GM21526 (cell line): Measurements from ENCODE around the gene AMMECR1.

ENCODE experiments used
- ATAC-seq: cut with Tn5 transposase; IDR thresholded peaks from one replicate; pipeline ENCODE4 v1.9.1; 2021; ENCODE audit warnings: moderate library complexity; ENCODE audit not compliant: unreplicated experiment, low FRiP score

Gene AMMECR1

GRCh38 chrX:110214684-110215083, 103.2 kb downstream of the AMMECR1 start:
- no peak for ATAC-seq

DNA sequence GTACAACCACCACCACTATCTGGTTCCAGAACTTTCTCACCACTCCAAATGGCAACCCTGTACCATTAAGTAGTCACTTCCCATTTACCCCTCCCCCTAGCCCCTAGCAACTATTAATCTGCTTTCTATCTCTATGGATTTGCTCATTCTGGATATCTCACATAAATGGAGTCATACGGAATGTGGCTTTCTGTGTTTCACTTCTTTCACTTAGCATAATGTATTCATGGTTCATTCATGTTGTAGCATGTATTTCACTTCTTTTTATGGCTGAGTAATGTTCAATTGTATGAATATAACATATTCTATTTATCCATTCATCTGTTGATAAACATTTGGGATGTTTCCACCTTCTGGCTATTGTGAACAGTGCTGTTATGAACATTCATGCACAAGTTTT, 104.7 kb downstream of the AMMECR1 start:
- ATAC-seq, result no peak

- no peak for ATAC-seq
Measured at GRCh38 chrX:110212299-110212698, 105.6 kb downstream of the AMMECR1 start.

DNA sequence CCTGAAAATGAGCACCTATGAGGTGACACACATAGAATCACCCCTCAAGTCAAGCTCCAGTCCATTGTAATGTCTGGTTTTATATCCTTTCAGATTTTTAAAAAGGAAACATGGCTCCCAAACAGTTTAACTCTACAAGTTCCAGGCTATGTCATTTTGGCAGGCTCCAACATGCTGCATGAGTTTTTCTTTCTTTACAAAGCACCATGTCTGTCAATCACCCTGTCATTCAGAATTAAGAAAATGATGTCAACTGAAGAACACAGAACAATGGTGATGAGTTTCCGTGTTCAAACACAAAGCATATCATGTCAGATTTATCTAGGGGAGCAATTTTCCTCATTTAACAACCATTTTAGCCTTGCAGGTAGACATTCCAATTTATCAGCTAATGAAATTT, 106.5 kb downstream of the AMMECR1 start:
- no peak for ATAC-seq

DNA sequence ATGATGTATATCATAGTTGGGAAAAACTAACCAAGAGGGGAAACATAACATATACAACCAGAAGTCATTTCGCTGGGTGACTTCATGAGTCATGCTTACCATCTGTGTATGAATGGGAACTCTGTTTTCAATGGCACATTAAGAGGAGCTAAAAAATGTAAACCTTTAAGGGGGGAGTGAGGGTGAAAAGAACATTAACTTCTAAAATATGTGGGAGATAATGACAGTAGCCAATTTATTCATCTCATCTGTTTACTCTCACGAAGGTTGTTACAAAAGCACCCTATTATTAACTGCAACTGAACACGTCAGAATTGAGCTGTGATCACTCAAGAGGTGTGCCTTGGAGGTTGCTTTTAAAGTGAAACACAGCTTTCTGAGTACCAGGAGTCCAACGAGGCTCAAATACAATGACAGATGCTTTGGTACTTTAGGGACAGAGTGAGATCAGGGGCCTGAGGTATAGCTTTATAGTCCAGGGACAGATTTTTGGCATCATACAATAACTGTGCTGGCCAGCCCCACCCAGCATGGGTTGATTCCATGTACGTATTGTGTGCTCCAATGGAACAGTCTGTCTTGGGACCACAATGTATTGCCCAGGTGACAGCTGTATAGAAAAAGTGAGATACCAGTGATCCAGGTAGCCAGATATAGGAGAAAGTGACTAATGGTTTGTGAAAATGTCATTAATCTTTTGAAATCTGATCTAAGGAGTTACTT, 107.3 kb downstream of the AMMECR1 start:
- no peak for ATAC-seq

DNA sequence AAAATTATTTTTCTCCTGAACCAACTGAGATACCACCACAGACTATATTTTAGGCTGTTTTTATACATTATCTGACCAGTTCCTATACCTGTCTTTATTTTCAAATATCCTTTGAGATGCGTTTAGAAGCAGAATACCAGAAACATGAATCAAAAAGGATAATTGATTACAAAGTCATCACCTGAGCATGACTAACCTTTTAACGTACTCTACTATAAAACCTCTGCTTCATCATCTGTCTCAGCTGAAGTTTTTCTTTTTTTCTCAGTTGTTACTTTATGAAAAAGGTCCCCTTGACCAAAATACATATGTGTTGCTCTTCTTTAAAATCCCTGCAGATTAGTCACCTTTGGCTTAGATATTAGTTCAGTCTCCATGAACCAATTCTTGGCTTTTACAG, 109.8 kb downstream of the AMMECR1 start:
- ATAC-seq, result no peak

DNA sequence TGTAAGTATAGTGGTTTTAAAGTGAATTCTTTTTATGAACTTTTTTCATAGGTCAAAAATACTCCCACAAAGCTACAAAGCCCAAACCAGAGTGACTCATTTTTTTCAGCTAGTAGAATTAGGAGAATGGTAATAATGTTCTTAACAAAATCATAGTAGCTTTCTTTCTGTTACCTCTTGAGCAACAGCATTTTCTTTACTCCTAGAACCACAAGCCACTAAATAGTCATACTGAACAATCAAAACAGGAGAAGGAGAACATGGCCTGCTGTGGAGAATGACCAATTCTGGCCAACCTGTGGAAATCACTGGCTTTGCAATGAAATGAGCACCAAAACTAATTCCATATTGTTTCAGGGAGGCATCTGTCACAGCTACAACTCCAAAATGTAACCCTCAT, 112.9 kb downstream of the AMMECR1 start:
- ATAC-seq, result no peak

DNA sequence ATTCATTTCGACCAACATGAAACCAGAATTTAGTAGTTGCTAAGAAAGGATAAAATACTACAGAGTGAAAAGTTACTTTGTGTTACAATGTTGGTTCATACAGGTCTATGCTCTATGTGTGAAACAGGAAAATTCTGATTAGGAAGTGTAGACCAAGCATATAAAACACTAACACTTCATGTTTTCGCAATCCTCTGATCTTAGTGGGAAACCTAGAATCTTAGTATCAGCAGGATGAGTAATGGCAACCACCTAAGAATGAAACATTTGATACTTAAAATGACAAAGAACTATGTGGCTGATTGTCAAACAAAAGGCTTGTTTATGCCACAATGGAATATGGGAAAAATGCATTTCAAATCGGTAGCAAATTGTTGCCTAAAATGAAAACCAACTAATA, 116.1 kb downstream of the AMMECR1 start:
- ATAC-seq, result no peak

DNA sequence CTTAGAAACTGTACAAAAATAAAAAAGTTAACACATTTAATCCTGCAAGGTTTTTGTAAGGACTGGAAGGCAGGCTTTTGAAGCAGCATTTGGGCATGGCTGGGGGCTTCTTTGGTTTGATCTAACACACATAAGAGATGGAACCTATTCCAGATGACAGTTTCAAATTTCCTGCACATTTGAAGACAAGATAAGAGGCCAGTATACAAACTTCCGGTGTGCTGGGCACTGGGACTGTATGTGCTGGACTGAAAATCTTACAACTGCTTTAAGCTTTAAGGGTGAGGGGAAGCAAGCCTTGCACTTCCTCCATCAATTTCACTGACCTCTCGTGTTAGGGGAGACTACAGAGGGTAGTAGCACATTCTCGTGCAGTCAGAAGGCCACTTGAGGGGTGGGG, 122.9 kb downstream of the AMMECR1 start:
- ATAC-seq, result no peak

- ATAC-seq, result no peak
Measured at GRCh38 chrX:110192516-110192915, 125.4 kb downstream of the AMMECR1 start.

DNA sequence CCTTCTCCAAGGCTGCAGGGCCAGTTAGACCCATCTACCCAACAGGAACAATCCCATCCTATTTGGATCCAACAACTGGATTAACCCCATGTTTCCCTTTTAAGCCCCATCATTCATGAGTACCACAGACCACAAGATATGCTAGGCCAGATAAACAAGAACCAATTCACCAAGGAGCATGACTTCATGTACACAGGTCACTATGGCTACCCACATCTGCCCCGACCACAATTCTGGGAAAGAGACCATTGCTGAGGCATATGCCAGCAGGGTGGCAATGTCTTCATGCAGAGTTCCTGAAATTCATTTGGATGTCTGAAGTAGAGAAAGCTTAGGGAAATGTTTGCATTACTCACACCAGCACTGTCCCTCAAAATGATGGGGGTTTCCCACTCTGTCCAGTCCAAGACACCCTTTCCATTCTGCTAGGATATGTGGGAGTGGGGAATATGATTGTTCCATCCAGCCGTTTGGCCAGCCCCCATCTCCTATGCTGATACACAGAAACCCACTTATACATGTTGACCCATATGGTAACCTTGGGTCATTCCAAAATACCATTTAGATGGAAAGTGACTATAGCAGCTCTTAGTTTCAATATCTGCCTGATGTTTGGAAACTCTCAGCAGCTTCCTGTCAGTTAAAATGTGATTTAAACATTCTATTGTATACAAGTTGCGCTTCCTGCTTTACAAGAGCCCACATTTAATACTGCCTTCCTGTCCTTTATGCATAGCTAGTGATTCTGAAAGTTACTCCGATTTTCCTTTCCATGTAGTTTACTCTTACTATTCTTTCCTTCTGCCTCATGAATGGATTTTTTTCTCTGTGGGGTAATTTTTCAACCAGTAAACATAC, 129.0 kb downstream of the AMMECR1 start:
- no peak for ATAC-seq

GRCh38 chrX:110183314-110183713, 134.6 kb downstream of the AMMECR1 start:
- no peak for ATAC-seq

DNA sequence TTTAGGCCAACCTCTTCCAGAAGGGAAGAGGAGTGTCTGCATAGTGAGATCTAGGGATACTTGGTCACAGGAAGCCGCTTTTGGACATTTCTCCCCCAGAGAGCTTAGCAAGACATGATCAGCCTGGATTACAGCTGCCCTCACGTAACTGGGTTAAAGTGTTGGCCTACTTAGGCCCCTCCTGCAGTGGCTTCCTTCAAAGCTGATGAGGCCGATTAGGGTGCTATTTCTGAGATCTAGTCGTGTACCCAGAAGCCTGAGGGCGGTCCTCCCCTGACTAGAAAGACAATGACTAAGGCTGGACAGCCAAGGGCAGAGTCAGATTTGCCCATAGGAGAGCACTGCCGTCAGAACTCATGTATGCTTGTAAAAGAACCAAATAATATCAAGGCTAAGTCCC, 135.0 kb downstream of the AMMECR1 start:
- ATAC-seq, result no peak

GRCh38 chrX:110182362-110182761, 135.5 kb downstream of the AMMECR1 start:
- ATAC-seq, result no peak

GRCh38 chrX:110181459-110182137, 136.3 kb downstream of the AMMECR1 start:
- ATAC-seq, result no peak

DNA sequence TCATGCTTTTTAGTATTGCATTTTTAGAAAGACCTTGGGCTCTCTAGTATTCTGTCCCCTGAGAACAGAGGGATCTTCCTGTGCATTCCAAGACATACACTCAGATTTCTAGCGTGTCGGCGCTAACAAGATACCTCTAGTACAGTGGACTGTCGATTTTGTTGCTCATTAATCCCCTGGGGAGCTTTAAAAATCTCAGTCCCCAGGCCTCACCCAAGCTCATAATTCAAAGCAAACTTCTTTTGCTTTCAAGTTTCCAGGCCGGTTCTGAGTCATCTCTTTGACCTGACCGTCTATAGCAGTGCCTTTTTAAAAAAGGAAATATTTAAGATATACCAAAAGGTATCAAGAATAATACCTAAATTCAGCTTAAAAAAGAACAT, 137.0 kb downstream of the AMMECR1 start:
- peak; percentile 61 for ATAC-seq

GRCh38 chrX:110180176-110180927, 137.5 kb downstream of the AMMECR1 start:
- ATAC-seq, result peak; percentile 25

- ATAC-seq, result no peak
Measured at GRCh38 chrX:110178179-110178865, 139.6 kb downstream of the AMMECR1 start.

GRCh38 chrX:110175696-110176095, 142.2 kb downstream of the AMMECR1 start:
- ATAC-seq, result no peak

DNA sequence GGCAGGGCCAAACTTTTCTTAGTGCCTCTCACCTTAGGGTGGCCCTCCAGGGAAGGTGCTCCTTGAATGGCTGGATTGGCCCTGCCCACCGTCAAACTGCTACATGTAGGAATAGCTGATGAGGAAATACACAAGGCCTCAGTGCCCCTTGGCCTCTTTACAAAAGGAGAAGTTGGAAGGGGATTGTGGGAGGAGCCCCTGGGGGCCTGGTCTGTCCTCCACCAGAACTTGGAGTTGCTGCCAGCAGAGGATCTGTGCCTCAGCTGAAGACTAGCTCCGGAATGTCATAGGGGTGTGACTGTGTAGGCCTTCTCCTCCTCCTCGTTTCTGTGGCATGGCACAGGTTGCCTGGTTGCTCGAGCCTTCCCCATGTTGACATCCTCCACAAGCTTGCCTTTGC, 142.7 kb downstream of the AMMECR1 start:
- no peak for ATAC-seq
